Kidney (tissue), 14 donors: ENCODE data around the gene DGLUCY. TPM values are rescaled to one million over a fixed set of nuclear protein-coding genes. Genes with fewer than 3 reads are reported as not detected.
A peak's percentile ranks its signal among the peaks of the same experiment; 100 is the strongest.

ENCODE experiments used
- DNase-seq, 5 donors: peaks; one replicate each; pipeline ENCODE4 v3.0.0-alpha.2; 2013 to 2020
- FAIRE-seq: peaks from 2 replicates; lab custom pipeline; 2012; peaks lifted over from hg19 to GRCh38; lab: Jason Lieb, UNC
- H3K27ac ChIP-seq, 2 donors: one replicate each; pipeline ENCODE4 v1.7.0; 2013; ENCODE audit warnings: low read depth in 2 of 2, low read length in 2 of 2, inconsistent platforms in 1 of 2
- H3K27me3 ChIP-seq: one replicate; pipeline ENCODE4 v1.7.1; 2013; ENCODE audit warnings: low read length, inconsistent platforms; ENCODE audit not compliant: control insufficient read depth, insufficient read depth
- H3K36me3 ChIP-seq, 3 donors: one replicate each; pipeline versions ENCODE4 v1.7.0 to v1.7.1; 2013; ENCODE audit warnings: low read length in 3 of 3, control low read depth in 1 of 3, inconsistent platforms in 1 of 3; ENCODE audit not compliant: insufficient read depth in 3 of 3, control insufficient read depth in 2 of 3
- H3K4me1 ChIP-seq, 3 donors: one replicate each; pipeline versions ENCODE4 v1.7.0 to v1.7.1; 2013; ENCODE audit warnings: low read length in 3 of 3, inconsistent platforms in 1 of 3, low read depth in 1 of 3; ENCODE audit not compliant: control insufficient read depth in 2 of 3, insufficient read depth in 2 of 3
- H3K4me3 ChIP-seq, 3 donors: one replicate each; pipeline versions ENCODE4 v1.7.0 to v1.8.1; 2013; ENCODE audit warnings: low read length in 3 of 3, control low read depth in 1 of 3, inconsistent platforms in 1 of 3
- H3K9ac ChIP-seq, 3 donors: one replicate each; pipeline versions ENCODE4 v1.7.0 to v1.7.1; 2013; ENCODE audit warnings: low read length in 3 of 3, control low read depth in 1 of 3, inconsistent platforms in 1 of 3
- H3K9me3 ChIP-seq, 3 donors: one replicate each; pipeline versions ENCODE4 v1.7.0 to v1.7.1; 2013; ENCODE audit warnings: low read length in 3 of 3, control low read depth in 1 of 3, inconsistent platforms in 1 of 3; ENCODE audit not compliant: control insufficient read depth in 2 of 3, insufficient read depth in 1 of 3
- CTCF ChIP-seq: IDR thresholded peaks from 3 replicates; pipeline ENCODE4 v1.5.1; 2012; ENCODE audit warnings: mild to moderate bottlenecking, moderate library complexity, borderline replicate concordance; ENCODE audit not compliant: insufficient read depth; ENCODE audit errors: extremely low read depth
- intact Hi-C: fragments of 100-400 bp; cut with DNase I; formaldehyde crosslinking; loops from one replicate; pipeline ENCODE4 v1.11.1; 2022
- polyA plus RNA-seq: library from polyadenylated mRNA; stranded (reverse); fragments of 350-450 nt; fragmentation: Illumina TruSeq; extraction: RNeasy Lipid Tissue Mini Kit (QIAGEN cat#74804); gene quantifications from one replicate; pipeline ENCODE4 v1.2.3, GENCODE V29; 2014; ENCODE audit warnings: low read depth, low replicate concordance; ENCODE audit not compliant: insufficient read depth
- total RNA-seq: library from RNA; stranded (reverse); fragmentation: NEBNext Ultra II Directional; extraction: Animal tissue kit (Norgen Biotek cat#: 25700); gene quantifications from one replicate; pipeline ENCODE4 v1.2.1, GENCODE V29; 2021
- donor health status: control.
- donor health status: control.
- donor health status: control.
- donor health status: control.
- donor health status: control.
- donor health status: DM: yes; HTN: yes; CAD: no.
- donor health status: Normal renal cell carcinoma (clear cell type).

Gene DGLUCY
- total and polyA plus RNA-seq, 2 donors from 2014 or later, result 79.7 to 83.4 TPM

GRCh38 chr14:91256661-91257060 is 142.8 kb downstream of the DGLUCY start:
- peak in 1 of 5 donors; percentile 54 for DNase-seq
- Histone ChIP-seq H3K9me3 (no peaks in the 10 kb centered on the region), H3K27me3 (no peaks in the 10 kb centered on the region), H3K27ac (no peak overlapping the region), H3K9ac (no peak overlapping the region), H3K4me3 (no peak overlapping the region), H3K4me1 (peaks cover 0 to 11% (median 5%) of the 10 kb centered on the region in 3 donors), H3K36me3 (no peaks in the 10 kb centered on the region)
- TF ChIP-seq CTCF, result no peak
- intact Hi-C loops, result no loop called here
- no peak for FAIRE-seq

DNA sequence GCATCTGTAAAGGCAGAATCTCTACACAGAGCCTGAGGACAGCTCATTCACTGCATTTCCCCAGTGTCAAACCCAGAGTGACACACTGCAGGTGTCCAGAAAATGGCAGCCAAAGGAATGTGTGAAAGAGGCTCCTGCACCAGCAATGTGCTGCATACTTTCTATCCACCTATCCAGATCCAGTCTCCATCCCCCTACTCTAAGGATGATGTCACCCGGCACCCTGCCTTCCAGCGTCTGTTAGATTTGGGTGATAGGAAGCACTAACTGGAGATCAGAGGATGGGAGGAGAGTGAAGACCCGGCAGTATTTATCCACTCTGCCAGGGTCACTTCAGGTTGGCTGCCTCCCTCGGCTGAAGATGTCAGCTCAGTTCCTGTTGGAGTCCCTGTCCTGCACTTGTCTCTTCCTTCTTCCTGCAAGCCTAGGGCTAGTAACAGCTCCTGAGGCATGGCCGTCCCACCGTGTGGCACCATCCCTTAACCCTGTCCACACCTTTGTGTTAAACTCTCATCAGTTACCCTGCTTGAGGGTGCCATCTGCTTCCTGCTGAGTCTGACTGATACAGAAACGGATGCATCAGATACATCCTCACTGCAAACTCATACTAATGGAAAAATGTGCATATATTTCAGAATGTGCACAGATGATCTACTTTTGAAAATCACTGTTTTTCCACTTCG is 143.6 kb downstream of the DGLUCY start:
- FAIRE-seq, result no peak
- peak overlapping the region in 1 of 2 donors; percentile 23 for H3K27ac ChIP-seq
- H3K9me3 ChIP-seq, result no peaks in the 10 kb centered on the region

GRCh38 chr14:91258011-91258618 is 144.2 kb downstream of the DGLUCY start:
- H3K27me3 ChIP-seq, result no peaks in the 10 kb centered on the region
- TF ChIP-seq CTCF, result no peak
- FAIRE-seq (no peak), DNase-seq (peak in 2 of 5 donors; percentile 14 to 75)
- no peak overlapping the region for H3K9ac ChIP-seq
- no peaks in the 10 kb centered on the region for H3K36me3 ChIP-seq
- intact Hi-C loops, result no loop called here
- no peaks in the 10 kb centered on the region for H3K9me3 ChIP-seq
- H3K27ac ChIP-seq, result no peak overlapping the region
- H3K4me1 ChIP-seq, result peaks cover 0 to 5% (median 0%) of the 10 kb centered on the region in 3 donors
- H3K4me3 ChIP-seq, result no peak overlapping the region

More for the DNA sequence above, 143.6 kb downstream of the DGLUCY start:
- intact Hi-C loops, result no loop called here
- no peaks in the 10 kb centered on the region for H3K36me3 ChIP-seq
- peaks cover 0 to 11% (median 5%) of the 10 kb centered on the region in 3 donors for H3K4me1 ChIP-seq
- DNase-seq, result peak in 2 of 5 donors; percentile 23 to 51
- H3K4me3 ChIP-seq, result no peak overlapping the region
- H3K27me3 ChIP-seq, result no peaks in the 10 kb centered on the region
- H3K9ac ChIP-seq, result no peak overlapping the region
- no peak for TF ChIP-seq CTCF
